ENCODE results near the gene CSNK2B.

CSNK2B gene

DNA sequence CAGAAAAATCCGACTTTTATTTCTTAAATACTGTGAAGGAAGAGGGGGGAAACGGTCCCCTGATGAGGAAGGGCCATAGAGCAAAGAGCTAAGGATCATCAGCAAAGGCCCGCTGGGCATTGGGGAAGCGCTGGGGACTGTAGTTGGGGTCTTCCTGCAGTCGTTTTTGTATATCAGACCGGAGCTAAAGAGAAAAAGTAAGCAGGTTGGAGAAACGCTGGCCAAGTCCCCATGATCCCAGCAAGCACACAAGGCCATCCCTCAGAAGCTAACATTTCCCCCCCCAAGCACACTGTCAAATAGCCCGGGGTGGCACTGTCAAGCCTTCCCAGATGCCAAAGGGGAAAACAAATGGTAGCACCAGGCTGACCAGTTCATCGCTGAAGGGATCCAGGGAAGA lies 26.8 kb upstream of the CSNK2B start:
- H3K4me3 ChIP-seq (ENCODE audit: low read depth, low read length), result no peak overlapping the region
- TF ChIP-seq, protein P1, sequence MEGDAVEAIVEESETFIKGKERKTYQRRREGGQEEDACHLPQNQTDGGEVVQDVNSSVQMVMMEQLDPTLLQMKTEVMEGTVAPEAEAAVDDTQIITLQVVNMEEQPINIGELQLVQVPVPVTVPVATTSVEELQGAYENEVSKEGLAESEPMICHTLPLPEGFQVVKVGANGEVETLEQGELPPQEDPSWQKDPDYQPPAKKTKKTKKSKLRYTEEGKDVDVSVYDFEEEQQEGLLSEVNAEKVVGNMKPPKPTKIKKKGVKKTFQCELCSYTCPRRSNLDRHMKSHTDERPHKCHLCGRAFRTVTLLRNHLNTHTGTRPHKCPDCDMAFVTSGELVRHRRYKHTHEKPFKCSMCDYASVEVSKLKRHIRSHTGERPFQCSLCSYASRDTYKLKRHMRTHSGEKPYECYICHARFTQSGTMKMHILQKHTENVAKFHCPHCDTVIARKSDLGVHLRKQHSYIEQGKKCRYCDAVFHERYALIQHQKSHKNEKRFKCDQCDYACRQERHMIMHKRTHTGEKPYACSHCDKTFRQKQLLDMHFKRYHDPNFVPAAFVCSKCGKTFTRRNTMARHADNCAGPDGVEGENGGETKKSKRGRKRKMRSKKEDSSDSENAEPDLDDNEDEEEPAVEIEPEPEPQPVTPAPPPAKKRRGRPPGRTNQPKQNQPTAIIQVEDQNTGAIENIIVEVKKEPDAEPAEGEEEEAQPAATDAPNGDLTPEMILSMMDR (IDR thresholded peaks at IDR 0.05; ENCODE audit: low read depth, low read length), result no peak

DNA sequence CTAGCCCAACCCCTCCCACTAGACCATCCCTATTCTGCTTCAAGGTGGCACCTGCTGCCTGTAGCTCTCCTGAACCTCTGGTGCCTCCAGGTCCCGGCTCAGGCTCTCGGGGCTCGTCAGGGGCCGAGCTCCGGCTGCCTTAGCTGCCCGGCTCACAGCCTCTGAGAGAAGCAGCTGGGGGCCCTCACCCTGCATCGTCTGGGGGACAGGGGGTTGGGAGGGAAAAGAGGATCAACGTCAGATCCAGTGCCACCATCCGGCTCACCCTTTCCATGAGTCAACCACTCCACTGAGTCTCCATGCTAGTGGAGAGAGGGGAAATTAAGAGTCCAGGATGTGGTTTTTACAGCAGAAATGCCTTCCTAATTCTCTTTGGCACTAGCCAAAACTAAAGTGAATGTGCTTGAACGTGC lies 26.4 kb upstream of the CSNK2B start:
- TF ChIP-seq, protein P1 (IDR thresholded peaks at IDR 0.05; ENCODE audit: low read depth, low read length), result no peak
- no peak overlapping the region for H3K4me3 ChIP-seq (ENCODE audit: low read depth, low read length)

DNA sequence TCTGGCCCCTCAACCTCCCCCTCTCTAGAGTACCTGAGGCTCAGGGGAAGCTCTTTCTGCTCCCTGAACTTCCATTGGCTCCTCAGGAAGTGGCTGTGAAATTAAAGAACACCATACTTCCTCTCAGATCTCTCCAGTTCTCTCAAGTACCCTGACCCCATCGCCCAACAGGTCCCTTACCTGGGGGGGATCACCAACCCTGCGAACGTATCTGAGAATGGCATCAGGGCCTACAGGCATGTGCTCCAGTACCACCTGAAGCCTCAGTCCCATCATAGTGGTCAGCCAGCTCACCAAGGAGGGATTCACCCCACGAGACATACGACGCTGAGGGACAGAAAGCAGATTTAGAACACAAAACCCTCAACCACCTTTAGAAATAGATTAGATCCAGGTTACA lies 25.3 kb upstream of the CSNK2B start:
- H3K4me3 ChIP-seq (ENCODE audit: low read depth, low read length), result no peak overlapping the region
- TF ChIP-seq, protein P1 (IDR thresholded peaks at IDR 0.05; ENCODE audit: low read depth, low read length), result no peak

DNA sequence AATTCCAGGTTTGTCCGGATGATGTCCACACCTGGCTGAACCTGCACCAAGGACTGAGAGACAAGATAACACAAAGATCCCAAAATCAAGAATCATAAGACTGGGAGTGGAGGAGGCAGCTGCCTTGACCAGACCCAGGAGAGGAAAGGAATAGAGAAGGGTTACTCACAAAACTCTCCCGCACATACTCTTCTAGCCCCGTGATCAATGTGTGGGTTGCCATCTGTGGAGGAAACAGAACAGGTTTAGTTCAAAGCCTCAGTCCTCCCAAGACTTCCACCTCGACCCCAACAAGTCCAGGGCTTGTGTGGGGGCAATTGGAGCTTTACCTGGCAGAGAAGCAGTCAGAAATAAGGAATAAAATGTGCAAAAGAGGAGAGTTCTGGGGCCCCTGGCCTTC lies 24.5 kb upstream of the CSNK2B start:
- TF ChIP-seq, protein P1 (IDR thresholded peaks at IDR 0.05; ENCODE audit: low read depth, low read length), result no peak
- no peak overlapping the region for H3K4me3 ChIP-seq (ENCODE audit: low read depth, low read length)

DNA sequence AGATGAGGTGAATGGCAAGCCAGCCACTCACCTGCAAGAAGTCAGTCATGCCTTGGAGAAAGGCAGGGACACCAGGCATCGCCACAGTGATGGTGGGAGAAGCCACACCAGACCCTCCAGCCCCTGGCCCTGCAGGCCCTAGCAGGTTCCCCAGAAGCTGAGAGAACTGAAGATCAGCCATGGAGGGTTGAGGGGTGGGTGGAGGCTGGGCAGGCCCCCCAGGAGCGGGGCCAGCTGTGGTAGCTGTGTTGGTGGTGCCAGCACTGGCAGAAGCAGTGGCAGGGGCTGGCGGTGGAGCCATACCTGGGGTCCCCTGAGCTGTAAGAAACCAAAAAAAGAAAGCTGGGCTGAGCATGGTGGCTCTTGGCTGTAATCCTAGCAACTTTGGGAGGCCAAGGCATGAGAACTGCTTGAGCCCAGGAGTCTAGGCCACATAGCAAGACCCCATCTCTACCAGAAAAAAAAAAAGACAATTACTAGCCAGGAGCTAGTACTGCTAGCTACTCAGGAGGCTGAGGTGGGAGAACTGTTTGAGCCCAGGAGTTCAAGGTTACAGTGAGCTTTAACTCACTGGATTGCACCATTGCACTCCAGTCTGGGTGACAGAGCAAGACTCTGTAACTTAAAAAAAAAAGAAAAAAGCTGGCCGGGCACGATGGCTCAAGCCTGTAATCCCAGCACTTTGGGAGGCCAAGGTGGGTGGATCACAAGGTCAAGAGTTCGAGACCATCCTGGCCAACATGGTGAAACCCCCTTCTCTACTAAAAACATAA lies 22.9 kb upstream of the CSNK2B start:
- TF ChIP-seq, protein P1 (IDR thresholded peaks at IDR 0.05; ENCODE audit: low read depth, low read length), result no peak
- no peak overlapping the region for H3K4me3 ChIP-seq (ENCODE audit: low read depth, low read length)

DNA sequence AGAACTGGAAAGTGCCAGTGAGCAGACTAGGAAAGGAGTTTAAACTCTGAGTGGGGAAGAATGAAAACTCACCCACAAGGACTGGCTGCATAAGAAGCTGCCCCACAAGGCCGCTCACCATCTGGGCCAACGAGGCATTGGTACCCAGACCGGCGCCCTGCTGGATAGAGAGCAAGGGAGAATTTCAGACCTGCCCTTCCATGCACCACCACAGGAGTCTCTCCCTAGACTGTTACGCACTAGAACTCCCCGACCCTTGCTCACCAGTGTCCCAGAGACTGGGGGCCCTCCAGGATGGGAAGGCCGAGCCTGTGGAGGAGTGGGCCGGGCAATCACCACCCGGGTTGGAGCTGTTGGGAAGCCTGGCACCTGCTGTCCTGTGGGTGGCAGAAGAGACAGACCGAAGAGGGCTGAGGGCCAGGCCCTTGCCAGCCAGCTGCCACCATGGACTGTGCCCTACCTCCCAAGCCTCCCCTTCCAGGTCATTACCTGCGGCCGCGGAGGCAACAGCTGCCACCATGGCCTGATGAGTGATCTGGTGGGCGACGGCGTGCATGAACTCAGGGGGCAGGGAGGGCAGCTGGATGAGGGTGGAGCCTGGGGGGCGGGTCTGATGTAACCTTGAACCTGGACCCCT lies 21.9 kb upstream of the CSNK2B start:
- TF ChIP-seq, protein P1 (IDR thresholded peaks at IDR 0.05; ENCODE audit: low read depth, low read length), result no peak
- H3K4me3 ChIP-seq (ENCODE audit: low read depth, low read length), result no peak overlapping the region

DNA sequence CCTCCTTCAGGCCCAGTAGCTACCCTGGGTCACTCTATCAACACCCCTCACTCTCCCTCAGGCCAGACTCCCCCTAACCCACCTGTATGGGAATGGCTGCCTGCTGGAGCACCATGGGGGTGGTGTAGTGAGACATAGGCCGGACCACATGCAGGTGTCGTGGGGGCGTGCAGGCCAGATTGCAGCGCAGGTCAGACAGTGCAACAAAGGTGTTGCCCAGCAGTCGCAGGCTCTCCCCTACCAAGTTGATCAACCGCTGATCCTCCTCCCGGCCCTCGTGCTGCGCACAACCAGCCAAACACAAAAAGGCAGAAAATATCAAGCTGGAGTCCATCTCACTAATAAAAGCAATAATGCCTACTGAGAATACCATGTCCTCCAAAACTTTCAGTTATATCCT lies 20.6 kb upstream of the CSNK2B start:
- H3K4me3 ChIP-seq (ENCODE audit: low read depth, low read length), result no peak overlapping the region
- TF ChIP-seq, protein P1 (IDR thresholded peaks at IDR 0.05; ENCODE audit: low read depth, low read length), result no peak
